NCI-H748 (cell line): ENCODE data around the gene TMEM130.
"Not testable (repeated sequence)": the region's sequence is repeated elsewhere in the genome, so short reads cannot be mapped to it uniquely, and the experiment has no call there.

ENCODE experiments used
- DNase-seq: peaks from one replicate; lab custom pipeline; 2025; ENCODE audit not compliant: unreplicated experiment; lab: John Stamatoyannopoulos, UW

Gene TMEM130

DNA sequence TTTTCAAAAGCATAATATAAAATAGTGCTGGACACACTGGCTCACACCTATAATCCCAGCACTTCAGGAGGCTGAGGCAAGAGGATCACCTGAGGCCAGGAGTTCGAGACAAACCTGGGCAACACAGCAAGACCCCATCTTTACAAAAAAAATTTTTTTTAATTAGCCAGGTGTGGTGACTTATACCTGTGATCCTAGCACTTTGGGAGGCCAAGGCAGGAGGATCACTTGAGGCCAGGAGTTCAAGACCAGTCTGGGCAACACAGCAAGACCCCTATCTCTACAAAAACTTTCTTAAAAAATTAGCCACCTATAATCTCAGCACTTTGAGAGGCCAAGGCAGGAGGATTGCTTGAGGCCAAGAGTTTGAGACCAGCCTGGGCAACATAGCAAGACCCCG lies 27.3 kb downstream of the TMEM130 start:
- DNase-seq = not testable (repeated sequence)

GRCh38 chr7:98841179-98841997 lies 28.4 kb downstream of the TMEM130 start:
- DNase-seq = peak; percentile 64

DNA sequence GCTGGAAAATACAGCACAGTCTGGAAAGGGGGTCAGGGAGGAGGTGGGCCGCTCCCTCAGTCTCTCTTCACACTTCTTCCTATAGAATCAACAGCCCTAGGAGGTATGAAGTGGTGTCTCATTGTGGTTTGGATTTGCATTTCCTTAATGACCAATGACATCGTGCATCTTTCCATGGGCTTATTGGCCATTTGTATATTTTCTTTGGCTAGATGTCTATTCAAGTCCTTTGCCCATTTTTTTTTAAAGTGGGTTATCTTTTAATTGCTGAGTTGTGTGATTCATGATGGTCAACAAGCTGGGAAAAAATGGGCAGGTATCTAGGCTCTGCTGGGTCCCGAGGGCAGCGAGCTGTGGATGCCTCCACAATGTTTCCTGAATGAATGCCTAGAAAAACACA lies 29.1 kb downstream of the TMEM130 start:
- DNase-seq = no peak

GRCh38 chr7:98840096-98840495 lies 29.7 kb downstream of the TMEM130 start:
- DNase-seq = no peak

- no peak for DNase-seq
These were observed 32.2 kb downstream of the TMEM130 start for GRCh38 chr7:98837630-98837972.

- peak; percentile 73 for DNase-seq
These were observed 32.8 kb downstream of the TMEM130 start for GRCh38 chr7:98836811-98837629.

DNA sequence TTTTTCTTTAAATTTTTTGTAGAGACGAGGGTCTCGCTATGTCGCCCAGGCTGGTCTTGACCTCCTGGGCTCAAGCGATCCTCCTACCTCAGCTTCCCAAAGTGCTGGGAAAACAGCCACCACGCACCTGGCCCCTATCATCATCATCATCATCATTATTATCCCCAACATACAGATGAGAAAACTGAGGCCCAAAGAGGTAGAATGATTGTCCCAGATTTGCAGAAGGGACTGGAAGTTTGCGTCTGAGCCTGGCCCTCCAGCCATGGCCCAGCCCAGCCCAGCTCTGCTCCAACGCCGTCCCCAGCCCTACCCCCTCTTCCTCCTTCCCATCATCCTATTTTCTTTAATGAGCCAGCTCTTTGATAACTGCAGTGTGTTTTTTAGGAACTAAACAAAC lies 34.9 kb downstream of the TMEM130 start:
- DNase-seq = no peak

GRCh38 chr7:98833022-98833421 lies 36.8 kb downstream of the TMEM130 start:
- DNase-seq = no peak

DNA sequence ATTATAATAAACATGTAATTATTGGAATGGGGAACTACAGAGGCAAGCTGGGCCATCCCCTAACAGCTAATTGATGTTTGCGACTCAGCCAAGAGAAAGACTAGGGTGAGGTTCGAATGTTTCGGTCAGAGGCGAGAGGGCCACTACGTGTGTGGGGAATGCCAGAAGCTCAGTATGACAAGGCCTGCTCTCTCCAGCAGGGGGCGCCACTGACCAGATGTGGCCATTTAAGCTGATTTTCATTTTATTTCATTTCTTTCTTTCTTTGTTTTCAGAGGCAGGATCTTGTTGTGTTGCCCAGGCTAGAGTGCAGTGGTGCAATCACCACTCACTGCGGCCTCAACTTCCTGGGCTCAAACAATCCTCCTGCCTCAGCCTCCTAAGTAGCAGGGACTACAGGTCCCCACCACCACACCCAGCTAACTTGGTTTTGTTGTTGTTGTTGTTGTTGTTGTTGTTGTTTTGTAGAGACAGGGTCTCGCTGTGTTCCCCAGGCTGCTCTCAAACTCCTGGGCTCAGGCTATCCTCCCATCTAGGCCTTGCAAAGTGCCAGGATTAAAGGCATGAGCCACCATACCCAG lies 38.1 kb downstream of the TMEM130 start:
- DNase-seq = peak; percentile 6

GRCh38 chr7:98830972-98831548 lies 38.8 kb downstream of the TMEM130 start:
- no peak for DNase-seq

DNA sequence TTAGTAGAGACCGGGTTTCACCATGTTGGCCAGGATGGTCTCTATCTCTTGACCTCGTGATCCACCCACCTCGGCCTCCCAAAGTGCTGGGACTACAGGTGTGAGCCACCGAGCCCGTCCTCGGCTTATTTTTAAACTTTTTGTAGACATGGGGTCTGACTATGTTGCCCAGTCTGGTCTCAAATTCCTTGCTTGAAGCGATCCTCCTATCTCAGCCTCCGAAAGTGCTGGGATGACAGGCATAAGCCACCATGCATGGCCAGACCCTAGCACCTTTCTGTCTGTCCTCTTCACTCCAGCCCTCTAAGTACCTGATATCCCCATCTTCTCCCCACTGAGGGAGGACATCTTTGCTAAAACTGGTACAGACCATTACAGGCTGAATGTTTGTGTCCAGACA lies 41.4 kb downstream of the TMEM130 start:
- no peak for DNase-seq

- no peak for DNase-seq
These were observed 42.6 kb downstream of the TMEM130 start for GRCh38 chr7:98827258-98827657.

DNA sequence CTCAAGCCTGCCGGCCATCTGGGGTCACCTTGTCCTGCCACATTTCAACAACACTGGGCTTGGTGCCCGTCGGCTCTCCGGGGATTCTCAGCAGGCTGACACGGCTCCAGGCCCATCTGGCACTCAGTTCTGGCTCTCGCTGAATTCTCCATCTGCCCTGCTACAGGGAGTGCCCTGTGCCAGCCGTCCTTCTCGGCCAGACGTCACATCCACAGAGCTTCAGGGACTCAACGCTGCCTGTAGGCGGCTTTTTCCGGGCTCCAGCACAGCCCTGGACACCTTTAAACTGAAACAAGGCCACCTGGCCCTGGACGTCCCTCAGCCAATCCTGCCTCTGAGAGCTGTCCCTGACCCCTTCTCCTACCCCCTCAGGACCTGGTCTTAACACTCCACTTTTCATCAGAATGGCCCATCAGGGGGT lies 43.0 kb downstream of the TMEM130 start:
- DNase-seq = no peak

- no peak for DNase-seq
These were observed 43.4 kb downstream of the TMEM130 start for GRCh38 chr7:98826387-98826786.

- DNase-seq = no peak
These were observed 46.6 kb downstream of the TMEM130 start for GRCh38 chr7:98823226-98823625.

DNA sequence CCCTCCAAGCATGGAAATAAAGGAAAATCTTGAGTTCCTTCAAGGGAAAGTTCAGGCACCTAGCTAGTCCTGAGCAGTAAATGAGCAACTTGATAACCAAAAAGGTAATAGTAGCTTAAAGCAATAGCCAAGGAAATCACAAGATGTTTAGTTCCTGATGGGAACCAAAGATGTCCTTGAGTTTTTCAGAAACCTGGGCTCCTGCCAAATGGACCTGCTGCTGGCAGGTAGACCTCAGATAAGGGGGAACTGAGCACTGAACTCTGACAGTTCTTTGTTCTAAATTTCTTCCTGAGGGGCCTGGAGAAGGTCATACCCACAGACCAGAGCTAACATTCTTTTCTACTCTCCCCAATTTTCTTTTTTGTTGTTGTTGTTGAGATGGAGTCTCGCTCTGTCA lies 48.5 kb downstream of the TMEM130 start:
- DNase-seq = no peak

- DNase-seq = no peak
These were observed 52.7 kb downstream of the TMEM130 start for GRCh38 chr7:98816967-98817710.

DNA sequence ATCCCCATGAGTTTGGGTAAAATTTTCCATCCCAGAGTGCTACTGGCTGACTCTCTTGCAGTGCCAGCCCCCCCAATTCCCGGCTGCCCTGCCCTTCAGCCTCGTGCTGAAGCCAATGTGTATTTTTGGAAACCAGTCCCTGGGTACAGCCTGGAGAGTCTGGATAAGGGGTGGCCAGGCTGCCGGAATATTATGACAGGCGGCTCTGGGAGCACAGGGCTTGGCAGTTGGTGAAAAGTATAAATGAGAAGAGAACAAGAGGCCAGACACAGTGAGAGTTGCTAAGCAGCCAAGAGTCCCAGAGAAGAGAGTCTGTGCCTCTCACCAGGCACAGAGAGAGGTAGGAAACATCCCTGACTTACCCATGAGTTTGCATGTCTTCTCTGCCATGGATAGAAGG lies 53.6 kb downstream of the TMEM130 start:
- DNase-seq = no peak

GRCh38 chr7:98815313-98815712 lies 54.5 kb downstream of the TMEM130 start:
- DNase-seq = no peak

GRCh38 chr7:98811299-98811698 lies 58.5 kb downstream of the TMEM130 start:
- no peak for DNase-seq
